Cortex of kidney (tissue), 1 donor: Measurements from ENCODE around the gene CYP21A2.
"Not testable (repeated sequence)": the region's sequence is repeated elsewhere in the genome, so short reads cannot be mapped to it uniquely, and the experiment has no call there.

Source experiments
- DNase-seq: peaks from one replicate; lab custom pipeline; 2025; lab: John Stamatoyannopoulos, UW

The CYP21A2 gene

DNA sequence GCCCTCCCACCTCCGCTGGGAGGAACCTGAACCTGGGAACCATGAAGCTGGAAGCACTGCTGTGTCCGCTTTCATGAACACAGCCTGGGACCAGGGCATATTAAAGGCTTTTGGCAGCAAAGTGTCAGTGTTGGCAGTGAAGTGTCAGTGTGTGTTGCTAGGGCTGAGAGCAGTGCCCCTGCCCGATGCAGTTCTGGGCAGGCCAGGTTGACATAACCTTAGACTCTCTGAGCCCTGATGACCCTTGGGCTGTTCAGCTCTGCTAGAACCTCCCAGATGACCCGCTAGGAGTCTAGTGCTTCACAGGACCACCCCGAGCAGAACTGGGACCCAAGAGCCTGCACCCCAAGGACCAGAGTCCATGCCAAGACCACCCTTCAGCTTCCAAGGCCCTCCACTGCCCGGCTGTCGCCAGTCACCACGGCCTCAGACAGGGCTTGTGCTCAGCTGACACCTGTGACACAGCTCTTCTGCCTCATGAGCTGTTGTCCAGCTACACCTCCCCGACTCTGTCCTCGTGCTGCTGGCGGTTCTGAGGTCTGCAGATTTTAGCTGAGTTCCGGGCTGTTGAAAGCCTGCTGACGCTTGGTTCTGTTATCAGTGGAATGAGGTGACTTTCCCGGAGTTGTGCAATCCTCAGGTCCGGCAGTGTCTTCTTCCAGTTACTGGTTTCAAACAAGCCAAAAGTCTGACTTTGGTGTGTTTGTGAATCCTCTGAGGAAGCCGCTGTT is 2.8 kb upstream of the CYP21A2 start:
- DNase-seq = not testable (repeated sequence)

DNA sequence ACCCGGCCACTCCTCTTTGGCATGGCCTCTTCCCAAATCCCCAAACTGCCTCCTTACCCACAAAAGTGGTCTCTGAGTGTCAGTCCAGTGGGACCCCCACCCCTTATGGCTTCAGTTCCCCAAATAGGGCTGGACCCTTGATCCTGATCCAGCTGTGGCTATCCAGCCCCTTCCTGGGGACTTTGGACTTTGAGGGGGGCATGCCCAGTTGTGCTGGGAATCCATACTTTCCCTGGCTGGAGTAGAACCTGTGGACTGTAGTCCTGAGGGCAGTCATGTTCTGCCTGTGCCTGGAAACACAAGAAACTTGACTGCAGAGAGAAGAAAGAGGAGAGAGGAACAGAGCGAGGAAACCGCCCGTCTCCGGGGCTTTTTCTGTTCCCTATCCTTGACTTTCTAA is 1.1 kb upstream of the CYP21A2 start:
- DNase-seq = not testable (repeated sequence)

DNA sequence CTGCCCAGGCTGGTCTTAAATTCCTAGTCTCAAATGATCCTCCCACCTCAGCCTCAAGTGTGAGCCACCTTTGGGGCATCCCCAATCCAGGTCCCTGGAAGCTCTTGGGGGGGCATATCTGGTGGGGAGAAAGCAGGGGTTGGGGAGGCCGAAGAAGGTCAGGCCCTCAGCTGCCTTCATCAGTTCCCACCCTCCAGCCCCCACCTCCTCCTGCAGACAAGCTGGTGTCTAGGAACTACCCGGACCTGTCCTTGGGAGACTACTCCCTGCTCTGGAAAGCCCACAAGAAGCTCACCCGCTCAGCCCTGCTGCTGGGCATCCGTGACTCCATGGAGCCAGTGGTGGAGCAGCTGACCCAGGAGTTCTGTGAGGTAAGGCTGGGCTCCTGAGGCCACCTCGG is 663 bp downstream of the CYP21A2 start:
- not testable (repeated sequence) for DNase-seq

DNA sequence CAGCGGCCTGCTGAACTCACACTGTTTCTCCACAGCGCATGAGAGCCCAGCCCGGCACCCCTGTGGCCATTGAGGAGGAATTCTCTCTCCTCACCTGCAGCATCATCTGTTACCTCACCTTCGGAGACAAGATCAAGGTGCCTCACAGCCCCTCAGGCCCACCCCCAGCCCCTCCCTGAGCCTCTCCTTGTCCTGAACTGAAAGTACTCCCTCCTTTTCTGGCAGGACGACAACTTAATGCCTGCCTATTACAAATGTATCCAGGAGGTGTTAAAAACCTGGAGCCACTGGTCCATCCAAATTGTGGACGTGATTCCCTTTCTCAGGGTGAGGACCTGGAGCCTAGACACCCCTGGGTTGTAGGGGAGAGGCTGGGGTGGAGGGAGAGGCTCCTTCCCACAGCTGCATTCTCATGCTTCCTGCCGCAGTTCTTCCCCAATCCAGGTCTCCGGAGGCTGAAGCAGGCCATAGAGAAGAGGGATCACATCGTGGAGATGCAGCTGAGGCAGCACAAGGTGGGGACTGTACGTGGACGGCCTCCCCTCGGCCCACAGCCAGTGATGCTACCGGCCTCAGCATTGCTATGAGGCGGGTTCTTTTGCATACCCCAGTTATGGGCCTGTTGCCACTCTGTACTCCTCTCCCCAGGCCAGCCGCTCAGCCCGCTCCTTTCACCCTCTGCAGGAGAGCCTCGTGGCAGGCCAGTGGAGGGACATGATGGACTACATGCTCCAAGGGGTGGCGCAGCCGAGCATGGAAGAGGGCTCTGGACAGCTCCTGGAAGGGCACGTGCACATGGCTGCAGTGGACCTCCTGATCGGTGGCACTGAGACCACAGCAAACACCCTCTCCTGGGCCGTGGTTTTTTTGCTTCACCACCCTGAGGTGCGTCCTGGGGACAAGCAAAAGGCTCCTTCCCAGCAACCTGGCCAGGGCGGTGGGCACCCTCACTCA is 1.4 kb downstream of the CYP21A2 start:
- DNase-seq = not testable (repeated sequence)

DNA sequence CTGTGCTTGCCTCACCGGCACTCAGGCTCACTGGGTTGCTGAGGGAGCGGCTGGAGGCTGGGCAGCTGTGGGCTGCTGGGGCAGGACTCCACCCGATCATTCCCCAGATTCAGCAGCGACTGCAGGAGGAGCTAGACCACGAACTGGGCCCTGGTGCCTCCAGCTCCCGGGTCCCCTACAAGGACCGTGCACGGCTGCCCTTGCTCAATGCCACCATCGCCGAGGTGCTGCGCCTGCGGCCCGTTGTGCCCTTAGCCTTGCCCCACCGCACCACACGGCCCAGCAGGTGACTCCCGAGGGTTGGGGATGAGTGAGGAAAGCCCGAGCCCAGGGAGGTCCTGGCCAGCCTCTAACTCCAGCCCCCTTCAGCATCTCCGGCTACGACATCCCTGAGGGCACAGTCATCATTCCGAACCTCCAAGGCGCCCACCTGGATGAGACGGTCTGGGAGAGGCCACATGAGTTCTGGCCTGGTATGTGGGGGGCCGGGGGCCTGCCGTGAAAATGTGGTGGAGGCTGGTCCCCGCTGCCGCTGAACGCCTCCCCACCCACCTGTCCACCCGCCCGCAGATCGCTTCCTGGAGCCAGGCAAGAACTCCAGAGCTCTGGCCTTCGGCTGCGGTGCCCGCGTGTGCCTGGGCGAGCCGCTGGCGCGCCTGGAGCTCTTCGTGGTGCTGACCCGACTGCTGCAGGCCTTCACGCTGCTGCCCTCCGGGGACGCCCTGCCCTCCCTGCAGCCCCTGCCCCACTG is 2.3 kb downstream of the CYP21A2 start:
- not testable (repeated sequence) for DNase-seq

DNA sequence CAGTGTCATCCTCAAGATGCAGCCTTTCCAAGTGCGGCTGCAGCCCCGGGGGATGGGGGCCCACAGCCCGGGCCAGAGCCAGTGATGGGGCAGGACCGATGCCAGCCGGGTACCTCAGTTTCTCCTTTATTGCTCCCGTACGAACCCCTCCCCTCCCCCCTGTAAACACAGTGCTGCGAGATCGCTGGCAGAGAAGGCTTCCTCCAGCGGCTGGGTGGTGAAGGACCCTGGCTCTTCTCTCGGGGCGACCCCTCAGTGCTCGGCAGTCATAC is 2.8 kb downstream of the CYP21A2 start:
- not testable (repeated sequence) for DNase-seq

DNA sequence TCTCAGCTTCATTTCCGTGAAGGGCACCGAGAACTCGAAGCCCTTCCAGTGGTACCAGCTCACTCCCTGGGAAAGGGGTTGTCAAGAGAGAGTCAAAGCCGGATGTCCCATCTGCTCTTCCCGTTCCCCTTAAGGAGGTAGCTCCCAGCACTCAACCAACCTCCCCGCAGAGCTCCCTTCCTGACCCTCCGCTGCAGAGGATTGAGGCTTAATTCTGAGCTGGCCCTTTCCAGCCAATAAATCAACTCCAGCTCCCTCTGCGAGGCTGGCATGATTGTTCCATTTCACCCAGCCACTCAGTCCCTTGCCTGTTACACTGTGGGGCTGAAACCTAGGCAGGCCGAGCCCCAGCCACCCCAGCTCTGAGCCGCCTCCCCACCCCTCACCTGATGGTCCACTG is 3.2 kb downstream of the CYP21A2 start:
- DNase-seq = not testable (repeated sequence)

DNA sequence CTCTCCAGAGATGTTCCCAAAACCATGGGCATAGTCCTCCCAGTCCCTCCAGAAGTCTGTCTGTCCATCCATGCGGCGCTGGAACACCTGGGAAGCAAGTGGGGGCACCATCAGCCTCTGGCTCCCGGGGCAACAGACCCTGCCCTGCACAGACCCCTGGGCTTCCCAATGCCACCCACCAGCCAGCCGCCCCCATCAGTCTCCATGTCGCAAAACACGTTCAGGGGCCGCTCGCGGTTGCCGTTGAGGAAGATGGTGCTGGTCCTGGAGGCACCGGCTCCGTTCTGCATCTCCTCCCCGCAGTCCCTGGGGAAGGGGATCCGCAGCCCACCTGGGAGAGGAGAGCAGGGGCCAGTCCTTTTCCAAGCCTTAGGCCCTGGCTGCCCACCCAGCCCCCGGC is 4.1 kb downstream of the CYP21A2 start:
- not testable (repeated sequence) for DNase-seq

DNA sequence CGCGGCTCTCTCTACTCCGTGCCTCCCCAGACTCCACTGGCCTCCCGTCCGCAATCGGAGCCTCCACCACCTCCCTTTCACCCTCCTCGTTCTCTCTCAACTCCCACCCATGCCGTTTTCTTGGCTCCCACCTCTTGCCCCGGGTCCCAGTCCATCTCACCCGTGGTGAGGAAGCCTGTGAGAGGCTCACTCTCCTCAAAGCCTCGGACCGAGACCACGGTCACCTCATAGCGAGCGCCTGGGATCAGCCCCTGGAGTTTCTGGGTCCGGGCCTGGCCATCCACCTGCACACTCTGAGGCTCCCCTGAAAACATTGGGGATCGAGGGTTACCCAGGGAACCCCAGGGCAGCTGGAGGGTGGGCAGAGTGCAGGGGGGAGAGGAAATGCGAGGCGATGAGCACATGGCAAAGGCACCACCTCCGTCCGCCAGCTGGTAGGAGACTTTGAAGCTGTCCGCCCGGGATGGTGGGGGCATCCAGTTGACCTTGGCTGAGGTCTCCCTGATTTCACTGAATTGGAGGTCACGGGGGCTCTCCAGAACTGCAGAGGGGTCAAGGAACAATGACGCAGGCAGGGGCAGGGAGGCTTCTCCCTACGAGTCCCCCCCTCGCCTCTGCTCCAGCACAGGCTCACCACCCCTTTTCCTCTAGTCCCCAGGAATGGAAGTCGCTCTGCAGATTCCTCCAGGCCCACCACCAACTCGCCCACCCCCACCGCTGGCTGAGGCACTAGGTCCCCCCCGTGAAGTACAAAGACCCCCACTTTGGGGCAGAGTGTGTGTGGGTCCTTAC is 5.6 kb downstream of the CYP21A2 start:
- not testable (repeated sequence) for DNase-seq

DNA sequence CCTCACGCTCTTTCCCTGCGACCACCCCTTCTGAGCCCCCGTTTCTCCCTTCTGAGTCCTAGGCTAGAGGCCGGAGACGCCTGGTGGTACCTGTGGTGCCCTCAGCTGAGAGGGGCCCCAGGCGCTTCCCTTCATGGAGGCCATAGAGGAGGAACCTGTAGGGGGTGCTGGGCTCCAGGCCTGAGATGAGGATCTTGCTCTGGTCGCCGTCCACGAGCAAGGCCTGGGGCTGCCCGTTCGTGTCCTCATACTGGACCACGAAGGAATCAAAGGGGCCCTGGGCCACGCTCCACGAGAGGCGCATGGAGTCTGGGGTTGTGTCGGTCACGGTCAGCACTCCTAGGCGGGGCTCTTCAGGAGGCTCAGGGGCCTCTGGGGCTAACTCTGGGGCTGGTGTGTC is 6.7 kb downstream of the CYP21A2 start:
- not testable (repeated sequence) for DNase-seq

DNA sequence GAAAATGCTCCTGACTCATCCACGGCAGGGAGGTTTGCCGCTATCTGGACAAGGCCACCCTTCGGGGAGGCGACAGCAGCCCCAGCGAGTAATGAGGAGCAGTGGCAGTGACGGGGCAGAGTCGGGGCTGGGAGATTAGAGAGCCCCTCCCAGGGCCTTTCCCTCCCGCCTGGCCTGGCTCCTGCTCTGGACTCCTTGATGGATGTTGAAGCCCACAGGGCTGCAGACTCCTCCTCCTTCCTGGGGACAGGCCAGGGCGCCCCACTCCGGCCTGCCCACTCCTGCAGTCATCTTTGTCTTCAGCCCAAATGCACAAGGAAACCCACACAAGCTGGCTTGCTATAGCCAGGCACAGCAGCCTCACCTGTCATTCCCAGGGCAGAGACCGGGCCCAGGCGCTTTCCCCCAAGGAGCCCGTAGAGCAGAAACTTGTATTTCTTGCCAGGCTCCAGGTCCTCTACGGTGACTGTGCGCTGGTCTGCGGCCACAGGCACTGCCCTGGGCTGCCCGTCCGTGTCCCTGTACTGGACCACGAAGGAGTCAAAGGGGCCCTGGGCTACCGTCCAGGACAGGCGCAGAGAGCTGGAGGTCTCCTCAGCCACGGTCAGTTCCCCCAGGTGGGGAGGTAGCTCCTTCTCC is 7.7 kb downstream of the CYP21A2 start:
- no peak for DNase-seq

DNA sequence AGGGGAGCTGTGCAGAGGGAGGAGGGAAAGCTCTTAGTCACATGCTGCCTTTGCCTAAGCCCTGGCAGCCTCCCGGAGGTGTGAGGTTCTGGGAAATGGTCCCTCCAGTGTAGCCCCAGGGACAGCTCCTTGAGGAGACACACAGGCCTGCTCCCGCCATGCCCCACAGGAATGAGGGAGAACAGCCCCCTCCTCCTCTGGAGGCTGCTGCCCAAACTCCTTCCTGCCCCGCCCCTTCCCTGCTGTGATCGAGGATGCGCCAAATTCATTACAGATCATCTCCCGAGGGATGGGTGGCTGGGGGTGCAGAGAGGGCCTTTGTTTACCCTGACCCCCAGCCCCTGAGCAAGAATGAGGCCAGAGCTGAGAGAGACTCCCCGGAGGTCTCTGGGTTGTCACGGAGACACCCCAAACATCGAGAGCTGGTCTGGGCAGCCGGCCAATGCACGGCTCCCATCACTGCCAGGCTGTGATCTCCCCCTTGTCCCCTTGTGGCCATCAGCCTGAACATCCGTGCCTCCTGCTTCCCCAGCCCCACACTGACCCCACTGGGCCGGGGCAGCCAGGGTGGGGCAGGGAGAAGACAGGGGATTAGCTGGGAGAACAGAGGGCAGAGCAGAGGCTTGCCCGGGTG is 8.4 kb downstream of the CYP21A2 start:
- no peak for DNase-seq

DNA sequence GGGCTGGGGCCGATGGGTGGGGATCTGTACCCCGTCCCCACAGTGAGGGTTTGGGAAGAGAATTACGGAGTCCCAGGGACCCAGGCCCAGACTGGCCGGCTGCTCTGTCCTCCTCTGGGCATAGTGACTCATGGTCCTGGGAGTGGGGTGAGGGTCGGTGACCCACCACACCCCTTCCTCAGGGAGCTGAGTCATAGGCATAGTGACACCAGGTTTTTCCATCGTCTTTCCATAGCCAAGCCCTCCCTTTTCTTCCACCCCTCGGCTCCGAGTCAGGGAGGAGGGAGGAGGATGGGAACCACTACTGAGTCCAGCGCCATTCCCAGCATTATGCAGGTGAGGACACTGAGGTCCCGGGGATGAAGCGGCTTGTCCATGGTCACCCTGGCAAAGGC is 8.9 kb downstream of the CYP21A2 start:
- no peak for DNase-seq

DNA sequence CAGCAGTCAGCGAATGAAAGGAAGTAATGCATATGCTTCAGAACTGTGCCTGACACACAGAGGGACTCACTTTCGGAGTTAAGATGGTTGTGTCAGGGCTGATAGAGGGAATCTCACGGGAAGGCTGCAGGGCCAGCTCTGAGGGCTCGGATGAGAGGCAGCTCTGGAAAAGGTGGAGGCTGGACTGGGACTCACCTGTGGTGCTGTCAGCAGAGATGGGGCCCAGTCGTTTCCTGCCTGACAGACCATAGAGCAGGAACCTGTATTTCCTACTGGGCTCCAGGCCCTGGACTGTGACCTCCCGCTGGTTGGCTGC is 9.3 kb downstream of the CYP21A2 start:
- DNase-seq = no peak

DNA sequence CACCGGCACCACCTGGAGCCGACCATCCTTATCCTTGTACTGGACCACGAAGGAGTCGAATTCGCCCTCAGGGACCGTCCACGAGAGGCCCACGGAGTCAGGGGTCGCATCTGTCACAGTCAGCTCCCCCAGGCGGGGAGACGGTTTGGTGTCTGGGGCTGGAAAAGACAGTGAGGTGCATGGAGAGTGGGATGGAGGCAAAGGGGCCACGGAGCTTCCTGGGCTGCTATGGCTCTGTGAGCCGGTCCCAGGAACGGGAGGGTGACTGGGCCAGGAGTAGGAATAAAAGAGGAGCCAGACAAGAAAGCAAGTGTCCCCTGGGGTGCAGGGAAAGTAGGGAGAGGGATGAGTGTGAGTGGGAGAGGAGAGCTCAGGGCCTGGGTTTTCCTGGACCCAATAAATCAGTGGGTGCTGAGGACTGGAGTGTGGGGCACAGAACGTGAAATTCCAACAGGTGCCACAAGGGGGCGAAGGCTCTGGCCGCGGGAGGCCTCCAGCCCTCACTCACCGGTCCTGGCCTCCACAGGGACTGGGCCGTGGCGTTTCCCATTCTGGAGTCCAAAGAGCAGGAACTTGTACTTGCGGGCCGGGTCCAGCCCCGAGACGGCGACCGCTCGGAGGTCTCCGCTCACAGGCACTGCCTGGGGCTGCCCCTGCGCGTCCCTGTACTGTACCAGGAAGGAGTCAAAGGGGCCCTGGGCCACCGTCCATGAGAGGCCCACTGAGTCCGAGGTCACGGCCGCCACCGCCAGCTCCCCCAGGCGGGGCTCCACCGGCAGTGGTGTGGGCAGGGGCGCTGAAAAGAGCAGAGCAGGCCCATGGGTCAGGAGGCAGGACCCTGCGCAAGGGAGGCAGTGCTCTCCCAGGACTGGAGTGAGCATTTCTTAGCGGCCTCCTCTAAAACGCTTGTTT is 9.9 kb downstream of the CYP21A2 start:
- no peak for DNase-seq

DNA sequence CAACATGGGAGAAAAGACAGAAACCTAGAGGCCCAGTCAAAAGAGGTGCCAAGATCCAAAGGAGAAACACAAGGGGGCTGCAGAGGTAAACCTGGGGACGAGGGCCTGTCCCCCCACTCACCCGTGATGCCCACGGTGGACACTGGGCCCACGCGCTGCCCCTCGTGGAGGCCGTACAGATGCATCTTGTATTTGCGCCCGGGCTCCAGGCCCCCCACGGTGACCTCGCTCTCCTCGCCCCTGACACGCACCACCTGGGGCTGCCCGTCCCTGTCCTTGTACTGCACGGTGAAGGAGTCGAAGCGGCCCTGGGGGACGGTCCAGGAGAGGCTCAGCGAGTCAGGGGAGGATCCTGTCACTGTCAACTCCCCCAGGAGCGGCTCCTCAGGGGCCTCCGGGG is 10.9 kb downstream of the CYP21A2 start:
- DNase-seq = not testable (repeated sequence)

DNA sequence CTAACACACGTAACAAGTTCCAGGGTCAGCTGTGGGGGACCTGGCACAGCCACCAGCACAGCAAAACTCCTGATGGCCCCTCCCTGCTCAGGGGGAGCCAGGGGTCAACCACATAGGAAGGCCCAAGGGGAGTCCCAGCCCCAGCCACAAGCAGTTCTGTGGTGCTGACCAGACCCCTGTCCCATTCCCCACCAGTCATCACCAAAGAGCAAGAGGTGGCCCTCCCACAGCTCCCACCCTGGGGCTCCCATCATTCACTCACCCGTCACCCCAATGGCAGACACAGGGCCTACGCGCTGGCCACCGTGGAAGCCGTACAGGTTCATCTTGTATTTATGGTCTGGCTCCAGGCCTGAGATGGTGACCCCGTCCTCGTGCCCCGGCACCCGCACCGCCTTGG is 11.5 kb downstream of the CYP21A2 start:
- DNase-seq = not testable (repeated sequence)

DNA sequence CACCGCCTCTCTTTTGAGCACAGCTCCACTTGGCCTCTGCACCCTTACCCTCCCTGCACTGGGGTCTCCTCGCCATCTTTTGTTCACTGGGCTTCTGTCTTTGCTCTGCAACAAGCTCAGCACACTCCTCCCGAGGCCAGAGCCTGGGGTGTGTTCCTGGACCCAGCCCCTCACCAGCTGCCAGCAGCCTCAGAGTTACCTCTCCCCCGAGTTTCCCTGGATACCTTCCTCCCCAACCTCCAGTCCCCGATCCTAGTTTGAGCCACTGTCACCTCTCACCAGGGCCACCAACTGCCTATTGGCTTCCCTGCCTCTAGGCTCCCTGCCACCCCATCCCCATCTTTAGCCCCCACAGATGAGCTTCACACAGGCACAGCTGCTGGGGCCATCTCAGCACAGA is 12.3 kb downstream of the CYP21A2 start:
- DNase-seq = no peak

DNA sequence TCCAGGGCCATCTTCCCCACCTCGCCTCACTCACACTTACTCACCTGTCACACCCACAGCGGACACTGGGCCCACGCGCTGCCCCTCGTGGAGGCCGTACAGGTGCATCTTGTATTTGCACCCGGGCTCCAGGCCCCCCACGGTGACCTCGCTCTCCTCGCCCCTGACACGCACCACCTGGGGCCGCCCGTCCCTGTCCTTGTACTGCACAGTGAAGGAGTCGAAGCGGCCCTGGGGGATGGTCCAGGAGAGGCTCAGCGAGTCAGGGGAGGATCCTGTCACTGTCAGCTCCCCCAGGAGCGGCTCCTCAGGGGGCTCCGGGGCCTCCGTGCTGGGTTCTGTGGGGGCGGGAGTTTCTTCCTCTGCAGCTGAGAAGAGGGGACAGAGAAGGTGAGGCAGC is 14.4 kb downstream of the CYP21A2 start:
- not testable (repeated sequence) for DNase-seq

DNA sequence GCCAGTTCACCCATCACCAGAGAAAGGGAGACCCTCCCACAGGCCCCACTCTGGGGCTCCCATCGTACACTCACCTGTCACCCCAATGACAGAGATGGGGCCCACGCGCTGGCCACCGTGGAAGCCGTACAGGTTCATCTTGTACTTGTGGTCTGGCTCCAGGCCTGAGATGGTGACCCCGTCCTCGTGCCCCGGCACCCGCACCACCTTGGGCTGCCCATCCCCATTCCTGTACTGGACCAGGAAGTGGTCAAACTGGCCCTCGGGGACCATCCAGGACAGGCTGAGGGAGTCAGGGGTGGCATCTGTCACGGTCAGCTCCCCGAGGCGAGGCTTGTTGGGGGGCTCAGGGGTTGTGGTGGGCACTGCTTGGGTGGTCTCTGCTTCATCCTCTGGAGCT is 15.1 kb downstream of the CYP21A2 start:
- not testable (repeated sequence) for DNase-seq
